Astrocyte of the cerebellum (primary cell): ENCODE measurements around the gene SH3BP4.

Source experiments
- DNase-seq: peaks from one replicate; pipeline ENCODE4 v3.0.0-alpha.2; 2011; ENCODE audit warnings: low read depth
- H3K4me3 ChIP-seq: 2 replicates; pipeline ENCODE4 v1.5.1; 2011; ENCODE audit warnings: mild to moderate bottlenecking, low read depth, low read length, moderate library complexity
- CTCF ChIP-seq: IDR thresholded peaks from 2 replicates; pipeline ENCODE4 v1.5.1; 2012; ENCODE audit warnings: low read length, low read depth, moderate library complexity, mild to moderate bottlenecking; ENCODE audit errors: missing control alignments
- in situ Hi-C: cut with HindIII; loops from 2 replicates; pipeline ENCODE4 v1.10.0; 2017; ENCODE audit warnings: low sequenced_read_pairs

Gene SH3BP4

DNA sequence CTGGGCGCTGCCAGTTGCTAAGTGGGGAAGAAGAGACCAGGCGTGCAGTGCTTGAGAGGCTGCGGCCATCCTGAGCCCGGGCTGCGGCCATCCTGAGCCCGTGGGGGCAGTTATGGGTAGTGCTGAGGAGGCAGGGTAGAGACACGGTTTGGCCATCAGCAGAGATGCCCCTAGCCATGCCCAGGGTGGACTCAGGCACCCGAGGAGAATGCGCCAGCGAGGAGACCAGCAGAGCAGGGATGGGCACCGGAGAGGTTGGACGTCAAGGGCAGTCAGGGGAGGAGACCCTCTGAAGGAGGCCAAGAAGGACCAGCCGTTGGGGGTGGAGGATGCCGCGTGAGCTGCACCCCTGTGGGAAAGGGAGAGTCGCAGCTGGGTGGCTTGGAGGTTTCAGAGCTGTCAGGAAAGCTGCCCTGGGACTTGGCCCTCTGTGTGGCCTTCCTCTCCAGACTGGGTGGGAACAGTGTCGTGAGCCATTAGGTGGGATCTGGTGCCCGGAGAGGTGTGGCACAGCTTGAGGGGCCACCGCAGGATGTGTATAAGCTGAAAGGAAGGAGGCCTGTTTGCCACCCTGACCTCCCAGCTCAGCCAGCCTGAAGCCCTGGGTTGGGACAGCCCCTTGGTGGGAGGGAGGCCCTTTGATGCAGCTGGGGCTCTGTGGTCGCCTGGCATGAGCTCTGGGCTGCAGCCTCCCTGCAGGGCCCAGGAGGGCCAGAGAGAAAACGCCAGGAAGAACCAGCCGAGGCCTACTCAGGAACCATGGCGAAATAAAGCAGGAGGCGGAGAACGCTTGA, 56.0 kb downstream of the SH3BP4 start:
- no peak overlapping the region for H3K4me3 ChIP-seq
- in situ Hi-C loops: no loop called here
- DNase-seq: no peak
- no peak for TF ChIP-seq CTCF

DNA sequence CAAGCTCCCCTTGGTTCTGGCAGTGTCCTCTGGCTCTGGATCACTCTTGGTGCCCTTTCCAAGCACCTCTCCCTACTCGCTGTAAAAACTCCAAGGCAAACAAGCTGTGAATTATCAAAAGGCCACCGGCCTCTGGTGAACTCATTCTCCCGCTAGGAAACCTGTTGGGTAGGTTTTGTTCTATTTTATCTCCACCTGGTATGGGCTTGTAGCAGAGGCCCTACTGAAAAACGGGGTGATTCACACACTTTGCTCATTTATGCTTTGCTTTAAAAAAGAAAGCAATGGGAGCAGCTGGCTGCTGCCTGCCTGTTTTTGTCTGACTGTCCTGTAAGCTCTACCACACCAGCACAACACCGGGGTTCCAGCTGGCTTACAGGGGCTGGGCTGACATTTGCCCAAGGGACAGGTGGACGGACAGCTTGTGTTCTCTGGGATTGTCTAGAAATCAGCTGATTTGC, 56.8 kb downstream of the SH3BP4 start:
- H3K4me3 ChIP-seq: no peak overlapping the region
- TF ChIP-seq CTCF: no peak
- no peak for DNase-seq
- in situ Hi-C loops: no loop called here

- in situ Hi-C loops: no loop called here
- TF ChIP-seq CTCF: no peak
- no peak for DNase-seq
- H3K4me3 ChIP-seq: no peak overlapping the region
Measured at GRCh38 chr2:235009081-235009480, 57.3 kb downstream of the SH3BP4 start.

- H3K4me3 ChIP-seq: no peak overlapping the region
- DNase-seq: no peak
- in situ Hi-C loops: no loop called here
- no peak for TF ChIP-seq CTCF
Measured at GRCh38 chr2:235010117-235010714, 58.4 kb downstream of the SH3BP4 start.

GRCh38 chr2:235011607-235011928, 59.8 kb downstream of the SH3BP4 start:
- in situ Hi-C loops: no loop called here
- DNase-seq: no peak
- TF ChIP-seq CTCF: no peak
- H3K4me3 ChIP-seq: no peak overlapping the region

GRCh38 chr2:235011929-235012631, 60.3 kb downstream of the SH3BP4 start:
- no peak for TF ChIP-seq CTCF
- in situ Hi-C loops: no loop called here

More at GRCh38 chr2:235011929-235012631, 60.3 kb downstream of the SH3BP4 start:
- no peak for DNase-seq
- no peak overlapping the region for H3K4me3 ChIP-seq
